Embryonic facial prominence (tissue), 1 donor: Measurements from ENCODE around the gene PAX4.
A peak's percentile ranks its signal among the peaks of the same experiment; 100 is the strongest.

Experiments
- DNase-seq: peaks from one replicate; pipeline ENCODE4 v3.0.0-alpha.2; 2016; ENCODE audit errors: extremely low spot score

Gene PAX4

DNA sequence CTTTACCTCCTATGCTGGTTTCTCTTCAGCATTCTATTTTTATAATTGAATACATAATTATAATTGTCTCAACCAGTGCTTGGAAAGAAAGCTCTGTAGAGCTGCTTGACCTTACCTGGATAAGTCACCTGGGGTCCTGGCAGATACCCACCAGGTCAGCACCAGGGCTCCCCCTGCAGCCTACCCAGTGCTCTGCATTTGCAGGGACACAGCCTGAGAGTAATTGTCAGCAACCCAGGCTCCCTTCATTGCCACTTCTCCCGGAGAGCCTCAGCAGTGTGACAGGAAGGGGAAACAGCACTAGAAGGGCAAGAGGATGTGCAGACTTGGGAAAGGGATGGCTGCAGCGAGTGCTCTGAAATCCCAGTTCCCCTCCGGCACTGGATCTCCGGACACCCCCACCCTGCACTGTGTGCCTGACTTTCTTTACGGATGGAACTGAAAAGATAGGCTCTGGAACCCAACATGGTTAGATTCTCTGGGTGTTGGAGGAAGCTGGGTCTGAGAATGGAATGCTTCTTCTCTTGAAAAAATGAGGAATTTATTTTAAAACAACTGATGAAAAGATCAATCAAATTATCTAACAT lies 11.4 kb upstream of the PAX4 start:
- DNase-seq = no peak

DNA sequence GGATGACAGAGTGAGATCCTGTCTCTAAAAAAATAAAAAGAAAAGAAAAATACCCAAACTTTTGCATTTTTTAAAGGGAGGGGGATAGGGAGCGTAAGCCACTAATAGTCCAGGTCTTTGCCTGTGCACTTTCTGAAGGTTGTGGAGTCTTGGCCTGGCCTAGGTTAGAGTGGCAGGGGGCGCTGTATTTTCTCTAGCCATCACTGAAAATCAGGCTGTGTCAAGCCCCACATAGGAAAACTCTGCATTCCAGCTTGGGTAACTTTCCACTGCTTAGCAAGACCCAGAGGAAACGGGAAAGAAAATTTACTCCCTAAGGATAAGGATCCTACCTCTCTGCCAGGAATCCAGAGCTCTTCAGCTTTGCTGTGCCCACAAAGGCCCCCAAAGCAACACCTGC lies 10.5 kb upstream of the PAX4 start:
- no peak for DNase-seq

DNA sequence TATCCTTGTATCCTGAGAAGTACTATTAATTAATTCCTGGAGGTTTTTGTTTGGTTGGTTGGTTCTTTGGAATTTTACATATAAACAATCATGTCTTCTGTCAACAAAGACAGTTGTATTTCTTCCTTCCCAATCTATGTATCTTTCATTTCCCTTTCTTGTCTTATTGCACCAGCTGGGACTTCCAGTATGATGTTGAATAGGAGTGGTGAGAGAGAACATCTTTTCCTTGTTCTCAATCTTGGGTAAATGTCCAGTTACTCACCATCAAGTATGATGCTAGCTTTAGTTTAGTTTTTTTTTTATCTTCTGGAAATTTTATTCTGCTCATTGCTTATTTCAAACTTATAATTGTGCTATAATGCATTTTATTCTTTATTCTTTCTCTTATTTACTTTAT lies 7.4 kb upstream of the PAX4 start:
- no peak for DNase-seq

DNA sequence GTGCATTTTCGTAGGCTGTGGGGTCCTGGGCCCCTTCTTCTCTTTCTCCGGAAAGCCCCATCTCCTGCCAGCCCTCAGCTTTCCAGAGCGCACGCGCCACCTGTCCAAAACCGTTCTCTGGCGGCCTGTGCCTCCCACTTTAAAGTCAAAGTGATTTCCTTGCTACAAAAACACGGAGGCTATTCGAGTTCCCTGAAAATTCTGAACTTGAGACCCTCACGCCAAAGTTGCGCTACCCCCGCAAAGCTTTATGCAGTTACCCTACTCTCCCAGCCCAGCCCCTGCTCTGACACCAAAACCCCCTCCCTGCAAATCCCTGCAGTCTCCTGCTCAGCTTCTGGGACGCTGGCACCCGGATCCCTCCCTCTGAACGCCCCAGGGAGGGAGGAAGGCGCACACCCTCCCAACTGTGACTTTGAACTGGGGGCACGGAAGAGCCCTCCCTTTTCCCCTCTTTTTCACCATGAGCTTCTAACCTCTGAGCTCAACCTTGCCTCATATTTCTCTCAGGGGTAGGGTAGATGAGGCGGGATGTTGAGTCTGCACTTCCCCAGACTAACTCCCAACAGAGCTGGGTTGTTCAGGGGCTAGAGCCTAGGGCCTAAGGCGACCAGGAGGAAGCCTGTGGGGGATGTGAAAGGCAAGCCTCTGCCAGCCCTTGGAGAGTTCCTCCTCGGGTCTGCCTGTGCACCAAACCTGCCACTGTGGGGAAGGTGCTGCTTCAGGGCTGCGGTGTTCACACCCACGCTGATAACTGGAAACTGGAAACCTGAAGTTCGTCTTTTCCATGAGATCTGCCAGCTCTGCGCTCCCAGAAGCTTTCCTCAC lies 2.7 kb upstream of the PAX4 start:
- no peak for DNase-seq

DNA sequence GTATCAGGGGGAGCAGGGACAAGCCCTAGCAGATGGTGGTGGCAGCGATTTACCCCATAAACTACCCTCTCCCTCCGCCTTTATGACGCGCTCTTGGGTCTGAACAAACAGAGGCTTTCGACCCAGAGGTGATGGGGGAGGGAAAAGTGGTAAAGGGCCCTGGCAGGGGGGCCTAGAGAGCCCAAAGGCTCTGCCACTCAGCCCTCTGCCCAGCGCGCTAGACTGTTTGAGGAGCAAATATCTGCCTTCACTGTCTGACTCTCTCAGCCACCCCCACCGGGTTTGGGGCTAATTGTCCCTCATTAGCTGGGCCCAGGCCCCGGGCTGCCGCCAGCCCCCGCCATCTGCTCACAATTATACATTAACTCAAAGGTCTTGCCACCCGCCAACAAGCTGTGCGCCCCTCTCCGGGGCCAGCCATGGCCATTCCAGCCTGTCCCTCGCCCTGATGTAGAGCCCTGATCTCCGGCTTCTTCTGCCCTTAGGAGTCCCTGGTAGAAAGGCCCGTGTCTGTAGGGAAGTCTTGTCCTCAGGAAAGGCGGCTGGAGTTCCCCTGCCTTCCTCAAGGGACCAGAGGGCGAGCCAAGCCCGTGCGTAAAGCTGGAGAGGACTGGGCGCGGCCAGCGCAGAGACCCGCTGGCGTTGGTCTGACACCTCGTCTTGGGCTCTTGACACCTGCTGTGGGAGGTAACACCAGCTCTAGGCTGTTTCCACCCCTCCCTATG lies 1.9 kb upstream of the PAX4 start:
- no peak for DNase-seq

DNA sequence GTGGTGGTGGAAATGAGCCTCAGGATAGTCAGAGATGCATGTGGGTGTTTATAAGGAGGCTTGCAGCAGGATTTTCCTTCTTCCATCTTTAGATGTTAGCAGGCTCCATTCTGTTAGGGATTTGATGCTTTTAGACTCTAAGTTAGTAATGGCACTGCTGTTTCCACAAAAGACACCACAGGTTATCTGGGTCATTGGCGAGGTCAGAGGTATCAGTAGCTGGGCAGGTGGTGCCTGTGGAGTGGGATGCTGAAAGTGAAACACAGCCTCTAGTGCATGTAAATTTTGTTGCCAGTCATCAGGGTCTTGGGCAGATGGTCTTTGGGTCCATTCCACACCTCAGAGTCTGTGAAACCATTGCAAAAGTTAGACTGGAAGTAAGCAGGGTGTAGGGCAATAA lies 833 bp upstream of the PAX4 start:
- no peak for DNase-seq

DNA sequence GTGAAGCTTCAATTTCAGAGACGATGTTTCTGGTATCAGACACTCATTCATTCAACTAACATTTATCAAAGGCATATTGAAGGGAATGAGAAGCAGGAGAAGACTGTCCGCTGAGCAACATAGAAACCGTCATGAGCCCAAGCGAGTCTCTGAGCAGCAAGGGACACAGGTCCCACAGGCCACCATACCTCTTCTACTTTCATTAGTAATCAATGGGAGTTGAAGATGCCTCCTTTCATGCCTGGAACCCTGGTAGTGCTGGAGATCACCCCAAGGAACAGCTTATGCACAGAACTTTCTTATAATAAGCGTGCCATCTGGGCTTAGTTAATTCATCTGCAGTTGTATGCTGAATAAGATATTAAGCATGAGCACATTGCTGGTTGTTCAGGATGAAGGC lies 1.2 kb downstream of the PAX4 start:
- no peak for DNase-seq

DNA sequence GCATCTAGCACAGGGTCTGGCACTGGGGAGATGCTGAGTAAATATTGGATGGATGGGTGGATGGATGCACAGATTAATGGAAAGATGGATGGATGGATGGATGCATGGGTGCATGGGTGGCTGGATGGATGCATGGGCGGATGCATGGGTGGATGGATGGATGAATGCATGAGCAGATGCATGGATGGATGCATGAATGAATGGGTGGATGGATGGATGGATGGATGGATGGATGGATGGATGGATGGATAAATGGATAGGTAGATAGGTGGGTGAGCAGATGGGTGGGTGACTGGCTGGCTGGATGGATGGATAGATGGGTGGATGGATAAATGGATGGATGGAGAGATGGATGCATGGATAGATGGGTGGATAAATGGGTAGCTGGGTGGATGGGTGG lies 5.7 kb downstream of the PAX4 start:
- DNase-seq = no peak

DNA sequence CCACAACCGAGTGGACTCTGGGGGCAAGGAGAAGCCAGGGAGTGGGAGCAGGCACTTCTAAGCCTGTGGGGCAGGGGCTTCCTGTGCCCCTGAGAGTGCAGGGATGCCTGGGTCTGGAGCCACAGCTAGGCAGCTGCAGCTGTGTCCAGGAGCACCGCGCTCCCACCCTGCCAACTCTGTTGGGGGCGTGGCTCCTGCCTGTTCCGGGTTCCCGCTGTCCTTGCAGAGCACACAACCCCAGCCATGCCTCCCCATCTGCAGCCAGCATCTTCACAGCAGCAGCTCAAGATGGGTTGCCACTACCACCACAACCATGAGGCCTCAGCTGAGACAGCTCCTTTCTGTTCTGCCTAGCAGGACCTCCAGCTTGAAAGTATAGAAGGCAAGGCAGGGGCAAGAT lies 8.6 kb downstream of the PAX4 start:
- DNase-seq = no peak

DNA sequence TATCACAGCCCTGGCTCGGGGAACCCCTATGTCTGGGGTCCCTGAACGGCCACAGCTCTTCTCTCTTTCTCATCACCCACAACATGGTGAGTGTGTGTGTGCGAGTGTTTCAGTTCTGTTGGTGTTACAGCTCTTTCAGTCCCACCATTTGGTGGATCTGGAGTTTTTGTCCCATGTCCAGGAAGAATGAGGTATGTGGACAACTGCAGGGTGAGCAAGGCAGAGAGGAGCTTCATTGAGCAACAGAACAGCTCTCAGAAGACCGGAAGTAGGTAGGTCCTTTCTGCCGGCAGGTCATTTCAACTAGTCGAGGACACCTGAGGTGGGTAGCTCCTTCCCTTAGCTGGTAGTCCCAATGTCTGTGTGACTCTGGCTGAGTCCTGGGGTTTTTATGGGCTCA lies 9.5 kb downstream of the PAX4 start:
- DNase-seq = no peak

DNA sequence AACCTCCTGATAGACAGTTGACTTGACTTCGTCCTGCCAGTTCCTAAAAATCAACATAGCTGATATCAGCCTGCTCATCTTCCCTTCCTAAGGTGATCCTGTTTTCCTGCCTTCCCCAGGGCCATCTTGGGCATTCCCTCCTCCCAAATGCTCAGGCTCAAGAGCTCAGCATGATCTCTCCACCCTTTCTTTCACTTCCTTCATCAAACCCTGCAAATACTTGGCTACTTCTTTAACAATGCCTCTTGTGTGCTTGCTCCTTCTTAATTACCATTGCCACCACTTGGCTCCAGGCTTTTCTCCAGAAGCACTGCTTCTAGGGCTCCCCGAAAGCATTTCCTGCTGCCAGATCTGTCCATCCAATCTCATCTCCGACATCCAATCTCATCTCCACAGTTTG lies 17.1 kb downstream of the PAX4 start:
- DNase-seq = no peak

DNA sequence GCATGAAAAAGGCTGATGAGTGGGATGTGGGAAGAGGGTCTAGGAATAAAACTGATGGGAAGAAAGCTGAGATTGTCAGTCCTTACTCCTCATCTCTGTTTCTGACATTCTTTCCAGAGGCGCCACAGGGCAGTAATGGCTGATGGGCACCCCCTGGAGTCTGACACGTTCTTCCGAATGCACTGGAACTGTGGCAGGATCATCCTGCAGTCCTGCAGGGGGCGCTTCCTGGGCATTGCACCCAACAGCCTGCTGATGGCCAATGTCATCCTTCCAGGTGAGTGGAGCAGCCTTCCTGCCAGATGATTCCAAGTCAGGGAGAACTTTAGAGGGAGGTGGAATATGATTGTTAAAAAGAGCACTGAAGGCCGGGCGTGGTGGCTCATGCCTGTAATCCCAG lies 19.6 kb downstream of the PAX4 start:
- DNase-seq = no peak

DNA sequence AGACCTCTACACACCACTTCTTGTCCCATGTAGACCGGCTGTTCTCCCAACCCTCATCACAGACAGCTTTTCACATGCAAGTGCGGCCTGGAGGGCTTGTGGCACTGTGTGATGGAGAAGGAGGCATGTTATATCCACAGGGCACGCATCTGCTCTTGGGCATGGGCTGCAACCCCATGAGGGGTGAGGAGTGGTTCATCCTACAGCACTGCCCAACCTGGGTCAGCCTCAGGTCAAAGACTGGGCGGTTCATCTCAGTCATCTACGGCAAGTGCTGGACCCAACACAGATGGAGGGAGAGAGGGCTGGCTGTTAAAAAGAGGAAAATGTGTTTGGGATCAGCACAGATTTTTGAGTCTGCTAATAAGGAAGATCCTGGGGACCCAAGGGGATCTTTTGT lies 22.2 kb downstream of the PAX4 start:
- DNase-seq = no peak

DNA sequence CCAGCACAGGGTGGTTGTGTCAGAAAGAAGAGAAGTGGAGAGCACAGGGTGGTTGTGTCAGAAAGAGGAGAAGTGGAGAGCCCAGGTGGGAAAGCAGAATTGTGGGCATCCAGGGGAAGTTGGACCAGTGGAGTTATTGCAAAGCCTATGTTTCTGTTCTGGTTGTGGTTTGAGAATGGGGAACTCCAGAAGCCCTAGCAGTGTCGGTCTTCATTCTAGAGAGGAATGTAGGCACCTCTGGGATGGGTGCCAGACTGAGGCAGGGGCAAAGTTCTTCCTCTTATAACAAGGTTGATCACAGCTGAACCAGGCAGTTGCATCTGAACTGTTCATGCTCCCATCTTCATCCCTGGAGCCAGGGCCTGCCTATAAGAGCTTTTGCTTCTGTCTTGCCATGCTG lies 23.5 kb downstream of the PAX4 start:
- DNase-seq = no peak

DNA sequence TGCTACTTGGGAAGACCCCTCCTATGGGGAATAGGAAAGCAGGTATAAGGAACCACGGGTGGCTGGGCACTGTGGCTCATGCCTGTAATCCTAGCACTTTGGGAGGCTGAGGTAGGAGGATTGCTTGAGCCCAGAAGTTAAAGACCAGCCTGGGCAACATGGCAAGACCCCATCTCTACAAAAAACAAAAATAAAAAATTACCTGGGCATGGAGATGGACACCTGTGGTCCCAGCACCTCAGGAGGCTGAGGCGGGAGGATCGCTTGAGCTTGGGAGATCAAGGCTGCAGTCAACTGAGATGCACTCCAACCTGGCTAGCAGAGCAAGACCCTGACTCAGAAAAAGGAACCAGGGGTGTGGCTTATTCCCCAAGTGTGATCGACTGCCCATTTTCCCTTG lies 25.4 kb downstream of the PAX4 start:
- no peak for DNase-seq

DNA sequence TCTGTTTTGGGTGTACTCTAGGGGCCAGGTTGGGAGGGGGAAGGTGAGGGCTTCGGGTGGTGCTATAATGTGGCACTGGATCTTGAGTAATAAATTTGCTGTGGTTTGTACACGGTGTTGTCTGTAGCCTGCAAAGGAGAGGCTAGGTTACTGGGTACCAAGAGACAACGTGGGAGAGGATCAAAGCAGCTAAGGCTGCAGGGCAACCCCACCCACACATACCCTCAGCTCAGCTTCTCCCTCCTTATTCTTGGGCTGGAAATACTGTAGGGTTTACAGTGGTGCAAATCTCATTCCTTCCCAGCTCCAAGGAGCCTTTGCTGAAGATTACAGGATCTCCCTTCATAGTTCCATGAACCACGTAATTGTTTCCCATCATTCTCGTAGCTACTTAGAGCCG lies 26.4 kb downstream of the PAX4 start:
- DNase-seq = no peak

DNA sequence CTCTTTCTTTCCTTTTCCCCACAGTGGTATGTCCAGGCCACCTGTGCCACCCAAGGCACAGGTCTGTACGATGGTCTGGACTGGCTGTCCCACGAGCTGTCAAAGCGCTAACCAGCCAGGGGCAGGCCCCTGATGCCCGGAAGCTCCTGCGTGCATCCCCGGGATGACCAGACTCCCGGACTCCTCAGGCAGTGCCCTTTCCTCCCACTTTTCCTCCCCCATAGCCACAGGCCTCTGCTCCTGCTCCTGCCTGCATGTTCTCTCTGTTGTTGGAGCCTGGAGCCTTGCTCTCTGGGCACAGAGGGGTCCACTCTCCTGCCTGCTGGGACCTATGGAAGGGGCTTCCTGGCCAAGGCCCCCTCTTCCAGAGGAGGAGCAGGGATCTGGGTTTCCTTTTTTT lies 26.8 kb downstream of the PAX4 start:
- no peak for DNase-seq

DNA sequence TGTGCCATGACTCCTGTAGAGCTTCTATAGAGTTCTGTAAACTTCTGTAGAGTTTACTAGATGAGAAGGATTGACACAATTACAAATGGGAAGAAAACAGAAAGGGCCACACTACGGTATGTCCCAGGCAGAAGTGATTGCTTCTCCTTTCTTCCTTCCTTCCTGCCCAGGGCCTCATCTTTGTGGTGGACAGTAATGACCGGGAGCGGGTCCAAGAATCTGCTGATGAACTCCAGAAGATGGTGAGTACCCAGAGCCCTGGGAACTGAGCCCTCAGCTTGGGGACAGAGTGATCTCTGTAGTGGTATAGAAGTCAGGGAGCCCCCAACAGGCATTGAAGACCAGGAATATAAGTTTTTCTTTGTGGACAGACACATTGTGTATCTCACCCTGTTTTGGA lies 28.0 kb downstream of the PAX4 start:
- DNase-seq = no peak

DNA sequence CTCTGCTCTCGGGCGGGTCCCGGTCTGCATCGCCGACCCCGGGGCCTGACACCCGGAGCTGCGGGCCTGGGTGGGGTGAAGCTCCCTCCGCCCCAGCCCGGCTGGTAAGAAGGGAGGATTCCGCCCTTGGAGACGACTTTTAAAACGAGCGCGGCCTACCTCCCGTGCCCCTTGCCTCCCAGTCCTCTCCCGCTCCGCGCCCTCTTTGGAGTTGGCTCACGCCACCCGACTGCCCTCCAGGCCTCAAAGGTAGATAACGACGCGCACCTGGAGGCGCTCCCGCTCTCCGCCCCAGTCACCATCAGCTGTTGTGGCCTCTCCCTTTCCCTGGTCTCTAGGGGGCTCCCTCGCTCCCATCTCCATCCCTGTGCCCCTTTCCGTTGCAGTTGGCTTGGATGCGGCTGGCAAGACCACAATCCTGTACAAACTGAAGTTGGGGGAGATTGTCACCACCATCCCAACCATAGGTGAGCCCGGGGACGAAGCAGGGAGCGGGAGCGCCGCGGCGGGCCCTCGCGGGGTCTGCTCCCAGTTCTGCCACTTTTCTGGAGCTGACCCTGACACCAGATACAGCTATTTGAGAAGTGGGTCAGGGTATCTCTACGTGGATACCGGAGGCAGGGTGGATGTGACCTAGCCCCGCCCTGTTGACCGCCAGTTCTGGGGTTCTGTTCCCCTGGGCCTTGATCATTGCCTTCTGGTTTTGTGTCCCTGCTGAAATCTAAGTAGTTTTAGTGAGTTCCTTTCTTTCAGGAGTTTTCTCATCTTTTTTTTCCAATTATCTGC lies 29.1 kb downstream of the PAX4 start:
- DNase-seq = peak; percentile 63

DNA sequence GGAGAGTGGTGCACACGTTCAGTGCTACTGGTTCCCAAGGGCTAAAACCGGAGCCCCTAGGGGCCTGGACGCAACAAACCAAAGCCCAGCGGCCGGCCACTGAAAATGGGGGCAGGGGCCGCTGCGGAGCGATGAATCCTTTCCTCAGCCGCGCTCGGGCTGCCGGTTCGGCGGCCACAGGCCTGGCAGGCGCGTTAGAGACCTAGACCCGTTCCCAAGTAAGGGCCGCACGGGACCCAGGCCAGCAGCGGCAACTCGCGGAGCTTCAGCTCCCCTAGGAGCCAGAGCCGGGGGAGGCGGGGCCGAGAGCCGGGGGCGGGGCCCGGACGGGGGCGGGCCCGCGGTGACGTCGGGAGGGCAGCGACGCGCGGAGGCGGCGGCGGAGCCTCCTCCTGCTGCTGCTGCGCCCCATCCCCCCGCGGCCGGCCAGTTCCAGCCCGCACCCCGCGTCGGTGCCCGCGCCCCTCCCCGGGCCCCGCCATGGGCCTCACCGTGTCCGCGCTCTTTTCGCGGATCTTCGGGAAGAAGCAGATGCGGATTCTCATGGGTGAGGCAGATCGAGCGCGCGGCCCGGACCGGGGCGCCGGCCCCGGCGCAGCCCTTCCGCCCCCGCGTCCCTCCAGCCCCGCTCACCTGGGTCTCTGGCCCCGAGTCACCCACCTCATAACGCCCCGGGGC lies 29.8 kb downstream of the PAX4 start, which contains the start of gene ARF5:
Gene ARF5 (plus strand): TSS at position 393 of the 678 bp plus-strand sequence. CDS start 88 bp downstream, at position 481.
- DNase-seq = peak; percentile 73

DNA sequence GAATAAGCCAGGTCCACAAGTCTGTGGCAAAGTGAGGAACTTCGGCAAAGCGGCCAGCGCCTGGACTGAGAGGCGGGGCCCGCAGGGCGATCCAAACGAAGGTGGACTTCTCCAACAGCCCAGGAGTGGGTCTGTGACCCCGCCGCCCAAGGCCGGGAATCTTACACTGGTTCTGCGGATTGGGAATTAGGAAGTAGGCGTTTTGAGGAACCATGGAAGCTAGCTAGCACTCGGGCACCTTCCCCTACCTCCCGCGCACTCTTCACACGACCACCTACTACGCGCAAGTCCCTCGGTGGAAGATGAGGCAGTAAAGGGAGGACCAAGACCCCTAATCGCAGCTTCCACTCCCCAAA lies 30.3 kb downstream of the PAX4 start:
- no peak for DNase-seq

DNA sequence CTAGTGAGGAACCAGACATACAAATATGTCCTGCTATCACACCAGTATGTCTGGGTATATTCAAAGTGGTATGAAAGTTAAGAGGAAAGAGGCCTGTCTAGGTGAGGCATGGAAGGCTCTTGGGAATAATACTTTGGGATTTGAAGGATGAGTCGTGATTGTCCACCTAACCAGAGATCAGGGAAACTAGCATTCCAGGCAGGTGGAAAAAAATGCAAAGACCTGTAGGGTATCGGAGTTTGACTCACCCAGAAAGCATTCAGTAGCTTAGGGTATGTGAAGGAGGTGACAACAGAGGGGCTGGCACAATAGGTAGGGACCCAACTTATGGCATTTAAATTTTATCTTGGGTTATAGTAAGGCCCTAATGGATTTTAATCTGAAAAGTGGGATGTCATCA lies 31.6 kb downstream of the PAX4 start:
- DNase-seq = no peak
